Stimulated activated CD8-positive, alpha-beta memory T cell treated with anti-CD3 and anti-CD28 coated beads, Interleukin-7, amount 100 ng/mL, for 24 hours (primary cell): Measurements from ENCODE around the gene SNTA1.
"Not testable (repeated sequence)": the region's sequence is repeated elsewhere in the genome, so short reads cannot be mapped to it uniquely, and the experiment has no call there.

Experiments used
- DNase-seq: peaks from one replicate; pipeline ENCODE4 v3.0.0-alpha.2; 2020; ENCODE audit warnings: low read depth

The SNTA1 gene

DNA sequence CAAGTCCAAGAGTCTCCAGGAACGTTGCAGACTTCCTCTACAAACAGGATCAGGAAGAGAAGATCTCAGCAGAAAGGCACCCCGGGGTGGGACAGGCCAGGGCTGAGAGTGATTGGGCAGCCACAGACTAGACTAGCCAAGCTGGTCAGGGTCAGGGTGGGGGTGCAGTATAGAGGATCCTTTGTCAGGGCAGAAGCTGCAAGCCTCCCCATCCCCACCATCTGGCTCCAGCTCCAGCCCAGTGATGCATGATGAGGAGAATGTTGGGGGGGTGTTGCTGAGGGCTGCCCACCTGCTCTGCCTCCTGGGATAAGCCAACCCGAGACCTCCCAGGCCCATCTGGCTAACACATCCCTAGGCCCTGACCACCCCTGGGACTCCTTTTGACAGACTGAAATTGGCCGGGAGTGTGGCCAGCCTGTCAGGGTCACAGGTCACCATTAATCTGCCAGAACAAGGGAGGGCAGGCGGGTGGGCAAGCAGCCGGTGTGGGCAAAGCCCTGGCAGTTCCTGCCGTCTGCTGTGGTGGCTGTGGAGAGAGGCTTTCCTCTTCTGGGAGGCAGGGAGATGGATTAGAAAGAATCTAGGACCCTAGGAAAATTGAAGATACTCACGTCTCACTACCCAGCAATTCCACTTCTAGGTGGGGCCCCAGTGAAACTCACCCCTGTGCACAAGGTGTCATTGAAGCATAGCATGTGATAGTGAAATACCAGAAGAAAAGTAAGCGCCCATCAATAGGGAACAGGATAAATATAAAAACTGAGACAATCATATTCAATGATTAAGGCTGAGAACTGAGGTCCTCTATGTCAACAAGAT is 22.1 kb upstream of the SNTA1 start:
- no peak for DNase-seq

DNA sequence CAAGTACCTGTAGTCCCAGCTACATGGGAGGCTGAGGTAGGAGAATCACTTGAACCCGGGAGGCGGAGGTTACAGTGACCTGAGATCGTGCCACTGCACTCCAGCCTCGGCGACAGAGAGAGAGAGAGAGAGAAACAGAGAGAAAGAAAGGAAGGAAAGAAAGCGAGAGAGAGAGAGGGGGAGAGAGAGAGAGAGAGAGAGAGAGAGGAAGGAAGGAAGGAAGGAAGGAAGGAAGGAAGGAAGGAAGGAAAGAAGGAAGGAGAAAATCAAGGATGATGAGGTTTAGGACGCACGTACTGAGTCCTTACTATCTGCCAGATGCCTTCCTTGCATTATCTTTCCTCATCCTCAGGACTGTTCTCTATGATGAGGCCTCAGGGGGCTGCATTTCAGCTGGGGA is 21.2 kb upstream of the SNTA1 start:
- DNase-seq = not testable (repeated sequence)

DNA sequence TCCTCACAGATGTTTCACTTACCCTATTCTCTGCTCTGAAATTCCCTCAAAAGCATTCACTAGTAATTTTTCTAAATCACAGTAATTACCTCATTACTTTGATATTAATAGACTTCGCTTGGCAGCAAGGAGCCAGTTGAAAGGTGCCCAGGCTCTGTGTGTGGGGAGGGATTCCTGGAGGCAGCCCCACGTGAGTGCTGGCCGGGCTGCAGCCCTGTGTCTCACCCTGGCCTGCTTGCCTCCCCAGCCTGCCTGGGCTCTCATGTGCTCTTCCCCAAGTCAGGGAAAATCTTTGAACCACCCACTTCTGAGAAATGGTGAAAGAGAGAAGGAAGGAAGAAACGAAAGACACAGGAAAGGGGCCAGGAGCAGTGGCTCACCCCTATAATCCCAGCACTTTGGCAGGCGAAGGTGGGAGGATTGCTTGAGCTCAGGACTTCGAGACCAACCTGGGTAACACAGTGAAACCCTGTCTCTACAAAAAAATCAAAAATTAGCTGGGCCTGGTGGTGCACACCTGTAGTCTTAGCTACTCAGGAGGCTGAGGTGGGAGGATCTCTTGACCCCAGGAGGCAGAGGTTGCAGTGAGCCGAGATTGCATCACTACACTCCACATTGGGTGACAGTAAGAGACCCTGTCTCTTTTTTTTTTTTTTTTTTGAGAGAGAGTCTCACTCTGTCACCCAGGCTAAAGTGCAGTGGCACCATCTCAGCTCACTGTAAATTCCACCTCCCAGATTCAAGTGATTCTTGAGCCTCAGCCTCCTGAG is 20.0 kb upstream of the SNTA1 start:
- DNase-seq = no peak

DNA sequence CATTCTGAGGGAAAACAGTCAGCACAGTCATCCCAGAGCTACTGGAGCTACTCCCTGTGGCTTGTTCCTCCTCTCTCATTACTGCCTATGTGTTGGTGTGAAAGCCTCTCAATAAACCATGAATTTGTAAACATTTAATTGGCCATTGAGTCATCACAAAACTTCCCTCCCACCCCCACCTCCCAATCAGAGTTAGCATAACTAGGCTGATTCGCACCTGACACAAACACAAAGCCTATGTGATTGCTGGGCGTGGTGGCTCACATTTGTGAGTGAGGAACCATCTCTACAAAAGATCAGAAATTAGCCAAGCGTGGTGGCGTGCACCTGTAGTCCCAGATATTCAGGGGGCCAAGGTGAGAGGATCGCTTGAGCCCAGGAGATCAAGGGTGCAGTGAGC is 17.1 kb upstream of the SNTA1 start:
- DNase-seq = no peak

DNA sequence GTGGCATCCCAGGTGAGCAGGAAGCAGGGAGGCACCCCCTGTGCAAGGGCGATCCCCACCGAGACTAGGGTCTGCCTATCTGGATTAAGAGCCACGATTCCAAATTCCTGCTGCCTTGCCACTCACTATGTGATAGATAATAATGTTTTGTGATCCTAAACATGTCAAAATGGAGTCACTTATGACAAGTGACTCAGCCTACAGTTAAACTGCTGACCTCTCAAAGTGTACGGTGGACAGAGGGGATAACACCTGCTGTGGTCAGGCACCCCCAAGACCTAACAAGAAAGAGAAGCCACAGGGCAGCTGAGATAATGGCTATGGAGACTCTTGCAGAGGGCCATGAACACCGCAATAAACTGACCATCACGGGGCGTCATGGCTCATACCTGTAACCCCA is 16.0 kb upstream of the SNTA1 start:
- DNase-seq = no peak

DNA sequence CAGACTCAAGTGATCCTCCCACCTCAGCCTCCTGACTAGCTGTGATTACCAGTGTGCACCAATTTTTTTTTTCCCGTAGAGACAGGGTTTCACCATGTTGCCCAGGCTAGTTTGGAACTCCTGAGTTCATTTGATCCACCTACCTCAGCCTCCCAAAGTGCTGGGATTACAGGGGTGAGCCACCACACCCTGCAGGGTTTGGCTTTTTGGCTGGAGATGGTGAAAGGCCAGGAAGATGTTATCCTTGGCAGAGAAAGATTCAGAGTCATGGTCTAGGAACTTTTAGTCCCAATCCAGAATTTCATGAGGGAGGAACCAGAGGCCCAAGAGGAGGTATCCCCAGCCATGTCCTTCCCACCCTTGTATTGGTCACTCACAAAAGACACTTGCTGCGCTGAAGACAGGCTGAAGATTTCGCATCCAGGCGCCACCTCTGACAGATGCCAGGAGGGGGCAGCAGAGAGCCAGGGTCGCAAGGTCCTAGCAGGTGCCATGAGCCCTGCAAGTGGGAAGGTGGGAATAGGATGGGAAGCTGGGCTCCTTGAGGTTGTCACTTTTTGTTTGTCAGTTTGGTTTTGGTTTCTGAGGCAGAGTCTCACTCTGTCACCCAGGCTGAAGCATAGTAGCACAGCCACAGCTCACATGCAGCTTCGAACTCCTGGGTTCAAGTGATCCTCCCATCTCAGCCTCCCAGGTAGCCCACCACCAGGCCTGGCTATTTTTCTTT is 13.5 kb upstream of the SNTA1 start:
- peak; percentile 72 for DNase-seq

DNA sequence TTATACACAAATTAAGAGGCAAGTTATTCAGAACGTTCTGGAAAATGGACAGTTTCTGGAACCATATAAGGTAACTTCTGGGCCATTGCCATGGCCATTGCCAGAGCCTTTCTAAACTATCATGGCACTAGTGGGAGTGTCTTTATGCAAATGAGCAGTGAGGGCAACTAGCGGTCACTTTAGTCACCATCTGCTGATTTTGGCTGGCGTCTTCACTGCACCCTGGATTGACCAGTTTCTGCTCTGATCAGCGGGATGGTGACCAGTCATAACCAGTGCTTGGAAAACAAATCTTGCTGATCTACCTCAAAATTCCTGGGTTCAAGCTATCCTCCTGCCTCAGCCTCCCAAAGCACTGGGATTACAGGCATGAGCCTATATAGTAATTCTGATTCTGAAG is 7.3 kb upstream of the SNTA1 start:
- no peak for DNase-seq

DNA sequence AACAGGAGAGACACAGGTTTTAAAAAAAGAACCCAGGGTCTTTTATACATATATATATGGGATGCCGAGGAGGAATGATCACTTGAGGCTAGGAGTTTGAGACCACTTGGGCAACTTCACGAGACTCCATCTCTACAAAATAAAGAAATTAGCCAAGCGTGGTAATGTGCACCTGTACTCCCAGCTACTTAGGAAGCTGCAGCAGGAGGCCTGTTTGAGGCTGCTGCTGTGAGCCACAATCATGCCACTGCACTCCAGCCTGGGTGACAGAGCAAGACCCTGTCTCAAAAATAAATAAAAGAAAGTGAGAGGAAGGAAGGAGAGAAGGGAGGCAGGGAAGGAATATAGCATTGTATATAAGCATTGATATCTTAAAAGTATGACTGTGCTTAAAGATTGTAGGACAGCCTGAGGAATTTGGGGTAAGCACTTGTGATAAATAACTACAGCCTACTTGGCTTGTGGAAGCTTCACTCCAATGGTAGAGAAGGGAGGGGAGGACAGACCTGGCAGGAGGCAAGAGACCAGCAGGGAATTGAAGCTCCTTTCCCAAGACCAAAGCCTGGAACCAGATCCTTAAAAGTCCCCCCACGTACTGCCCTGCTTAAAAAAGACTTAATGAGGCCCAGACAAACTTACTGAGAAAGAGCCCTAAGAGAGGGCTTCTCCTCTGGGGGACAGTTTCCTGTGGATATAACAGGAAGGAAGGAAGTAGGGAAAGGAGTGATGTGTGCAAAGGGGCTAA is 2.5 kb upstream of the SNTA1 start:
- no peak for DNase-seq

DNA sequence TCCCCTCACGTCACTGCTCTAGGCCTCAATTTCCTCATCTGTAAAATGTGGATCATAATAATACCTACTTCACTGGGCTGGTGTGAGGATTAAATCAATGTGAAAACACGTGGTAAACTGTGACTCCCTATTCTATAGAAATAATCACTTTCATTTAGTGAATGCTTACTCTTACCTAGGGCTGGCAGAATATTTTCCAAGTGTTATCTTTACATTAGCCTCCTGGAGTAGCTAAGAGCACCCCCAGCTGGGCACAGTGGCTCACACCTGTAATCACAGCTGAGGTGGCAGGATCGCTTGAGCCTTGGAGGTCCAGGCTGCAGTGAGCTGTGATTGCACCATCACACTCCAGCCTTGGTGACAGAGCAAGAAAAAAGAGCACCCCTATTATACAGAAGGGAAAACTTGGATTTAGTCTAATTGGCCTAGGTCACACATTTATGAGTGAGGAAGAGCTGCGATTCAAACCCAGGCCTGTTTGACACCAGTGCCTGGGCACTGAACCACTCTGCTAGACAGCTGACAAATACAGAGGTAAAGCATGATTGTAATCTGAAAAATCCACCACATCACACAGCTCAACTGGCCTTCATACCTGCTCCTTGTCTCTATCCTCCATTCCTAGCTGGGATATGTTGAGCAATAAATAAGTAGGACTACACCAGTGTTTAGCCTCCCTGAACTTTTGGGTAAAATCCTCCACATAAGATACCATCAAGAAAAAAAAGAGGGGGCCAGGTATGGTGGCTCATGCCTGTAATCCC is 1.4 kb upstream of the SNTA1 start:
- no peak for DNase-seq

DNA sequence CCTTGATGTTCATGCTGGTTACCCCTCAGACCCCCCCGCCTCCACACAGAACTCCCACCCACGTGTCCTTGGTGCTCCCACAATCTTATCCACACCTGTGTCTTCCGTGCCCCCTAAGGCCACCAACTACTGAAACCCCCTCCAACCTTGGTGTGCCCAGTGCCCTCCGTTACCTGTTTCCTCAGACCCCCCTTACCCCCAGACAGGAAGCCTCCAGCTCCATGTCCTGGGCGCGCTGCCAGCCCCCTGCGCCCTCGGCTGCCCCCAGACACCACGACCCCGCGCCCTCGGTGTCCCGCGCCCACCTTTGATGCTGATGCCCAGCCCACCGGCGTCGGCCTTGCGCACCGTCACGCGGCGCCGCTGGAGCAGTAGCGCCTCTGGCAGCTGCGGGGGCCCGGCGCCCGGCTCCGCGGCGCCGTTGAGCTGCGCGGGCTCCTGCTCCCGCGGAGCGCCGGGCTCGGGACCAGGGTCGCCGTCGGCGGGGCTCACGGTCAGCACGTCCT is 504 bp downstream of the SNTA1 start:
- no peak for DNase-seq

DNA sequence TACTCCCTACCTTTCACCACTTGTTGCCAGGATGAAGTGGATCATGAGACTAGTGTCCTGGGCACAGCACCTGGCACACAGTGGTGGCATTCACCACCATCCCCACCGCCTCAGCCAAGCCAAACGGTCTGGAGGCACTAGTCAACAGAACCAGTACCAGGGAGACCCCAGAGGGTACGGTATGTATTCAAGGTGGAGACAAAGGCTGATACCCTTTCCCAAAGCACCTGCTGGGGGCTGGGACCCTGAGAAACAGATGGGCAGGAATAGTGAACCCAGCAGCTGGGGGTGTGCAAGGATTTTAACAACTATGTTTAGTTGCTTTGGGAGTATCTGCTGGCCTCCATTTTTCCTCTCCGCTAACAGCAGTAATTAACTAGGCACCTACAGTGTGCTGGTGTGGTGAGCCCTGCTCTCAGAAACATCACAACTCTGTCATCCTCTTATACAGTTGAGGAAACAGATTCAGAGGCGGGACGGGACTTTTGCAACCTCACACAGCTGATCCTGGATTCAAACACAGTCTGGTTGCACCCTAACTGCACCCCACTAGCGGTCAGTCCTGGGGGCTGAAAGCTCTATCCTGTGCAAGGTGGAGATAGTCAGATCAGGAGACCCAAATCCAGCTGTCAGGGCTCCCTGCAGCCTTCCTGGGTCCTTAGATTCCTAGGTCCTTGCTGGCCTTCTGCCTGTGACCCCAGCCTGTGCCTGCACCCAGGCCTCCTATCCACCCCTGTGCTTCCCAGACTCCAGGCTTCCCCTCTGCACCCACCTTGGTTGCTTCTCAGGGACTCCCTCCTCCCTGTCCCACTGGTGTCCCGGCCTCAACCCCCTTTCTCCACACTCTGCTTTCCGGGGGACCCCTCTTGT is 1.2 kb downstream of the SNTA1 start:
- no peak for DNase-seq

DNA sequence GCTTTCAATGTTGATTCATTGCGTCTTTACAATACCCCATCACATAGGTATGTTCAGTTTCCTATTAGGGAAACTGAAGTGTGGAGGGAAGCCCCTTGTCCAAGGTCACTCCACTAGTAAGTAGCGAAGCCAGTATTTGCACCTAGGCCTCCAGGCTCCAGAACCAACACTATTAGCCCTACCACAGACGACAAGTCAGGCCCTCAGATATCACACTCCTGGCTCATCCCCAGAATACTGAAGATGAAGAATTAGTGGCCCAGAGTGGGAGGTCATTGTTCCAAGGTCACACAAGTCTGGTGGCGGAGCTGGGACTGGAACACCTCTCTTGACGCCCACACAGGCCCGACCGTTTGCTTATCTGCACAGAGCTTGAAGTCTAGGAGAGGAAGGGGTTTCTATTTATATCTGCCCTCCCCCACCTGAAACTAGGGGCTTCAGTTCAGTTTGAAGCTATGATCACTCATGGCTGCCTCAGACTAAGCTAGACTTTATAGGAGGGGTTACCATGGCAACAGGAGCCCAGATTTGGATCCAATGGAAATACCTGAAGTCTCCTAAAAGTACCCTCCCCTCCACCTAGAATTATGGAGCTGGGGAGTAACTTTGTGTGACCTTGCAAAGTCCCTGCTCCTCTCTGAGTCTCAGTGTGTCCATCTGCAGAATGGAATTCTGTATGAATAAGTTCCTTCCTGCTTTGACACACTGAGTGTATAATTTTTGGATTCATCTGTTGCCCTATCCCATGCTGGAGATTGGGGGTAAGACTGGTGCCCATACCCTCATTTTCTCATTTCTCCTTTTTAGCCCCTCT is 2.2 kb downstream of the SNTA1 start:
- no peak for DNase-seq

DNA sequence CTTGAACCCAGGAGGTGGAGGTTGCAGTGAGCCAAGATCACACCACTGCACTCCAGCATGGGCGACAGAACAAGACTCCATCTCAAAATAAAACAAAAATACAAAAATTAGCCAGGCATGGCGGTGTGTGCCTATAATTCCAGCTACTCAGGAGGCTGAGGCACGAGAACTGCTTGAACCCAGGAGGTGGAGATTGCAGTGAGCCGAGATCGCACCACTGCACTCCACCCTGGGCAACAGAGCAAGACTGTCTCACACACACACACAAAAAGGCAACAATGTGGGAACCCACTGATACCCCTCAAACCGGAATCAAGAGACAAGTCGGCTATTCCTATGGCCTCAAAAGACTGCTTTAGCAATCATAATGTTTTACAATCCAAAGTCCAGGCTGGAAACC is 3.0 kb downstream of the SNTA1 start:
- DNase-seq = not testable (repeated sequence)

DNA sequence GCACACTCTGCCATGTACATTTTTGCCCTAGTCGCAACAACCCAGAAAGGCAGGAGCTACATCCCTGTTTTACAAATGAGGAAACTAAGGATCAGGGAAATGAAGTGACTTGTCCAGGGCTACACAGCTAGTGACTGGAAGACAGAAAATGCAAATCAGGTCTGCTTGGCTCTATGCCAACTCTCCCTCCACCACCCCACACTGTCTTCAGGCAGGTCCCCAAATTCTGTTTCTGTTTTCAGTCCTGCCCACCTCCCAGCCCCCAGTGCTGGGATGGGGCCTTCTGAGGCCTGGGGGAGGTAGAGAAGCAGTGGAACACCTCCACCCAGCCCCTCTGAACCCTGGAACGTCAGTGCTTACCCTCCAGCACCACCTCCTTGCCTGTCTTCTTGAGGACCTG is 5.1 kb downstream of the SNTA1 start:
- no peak for DNase-seq

DNA sequence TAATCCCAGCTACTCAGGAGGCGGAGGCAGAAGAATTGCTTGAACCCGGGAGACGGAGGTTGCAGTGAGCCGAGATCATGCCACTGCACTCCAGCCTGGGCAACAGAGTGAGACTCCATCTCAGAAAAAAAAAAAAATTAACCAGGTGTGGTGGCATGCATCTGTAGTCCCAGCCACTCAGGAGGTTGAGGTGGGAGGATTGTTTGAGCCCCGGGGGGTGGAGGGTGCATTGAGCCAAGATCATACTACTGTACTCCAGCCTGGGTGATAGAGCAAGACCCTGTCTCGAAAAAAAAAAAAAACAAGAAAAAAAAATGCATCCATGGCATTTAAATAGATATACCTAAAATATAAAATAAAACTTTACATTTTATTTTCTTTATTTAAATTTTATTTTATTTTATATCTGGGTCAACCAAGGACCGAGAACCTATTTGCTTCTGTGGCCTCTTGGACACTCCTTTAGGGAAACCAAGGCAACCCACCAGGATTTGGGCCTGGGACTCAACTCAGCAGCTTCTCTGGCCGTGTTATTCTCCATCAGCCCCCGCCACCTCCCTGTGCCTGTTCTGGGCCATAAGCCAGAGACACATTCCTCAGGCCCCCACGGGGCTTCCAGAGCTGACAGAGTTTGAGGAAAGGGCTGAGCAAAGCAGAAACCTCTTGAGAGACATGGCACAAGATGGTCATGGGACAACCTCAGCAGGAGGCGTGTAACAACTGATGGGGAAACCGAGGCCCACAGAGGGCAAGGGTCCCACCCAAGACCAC is 6.2 kb downstream of the SNTA1 start:
- DNase-seq = no peak

DNA sequence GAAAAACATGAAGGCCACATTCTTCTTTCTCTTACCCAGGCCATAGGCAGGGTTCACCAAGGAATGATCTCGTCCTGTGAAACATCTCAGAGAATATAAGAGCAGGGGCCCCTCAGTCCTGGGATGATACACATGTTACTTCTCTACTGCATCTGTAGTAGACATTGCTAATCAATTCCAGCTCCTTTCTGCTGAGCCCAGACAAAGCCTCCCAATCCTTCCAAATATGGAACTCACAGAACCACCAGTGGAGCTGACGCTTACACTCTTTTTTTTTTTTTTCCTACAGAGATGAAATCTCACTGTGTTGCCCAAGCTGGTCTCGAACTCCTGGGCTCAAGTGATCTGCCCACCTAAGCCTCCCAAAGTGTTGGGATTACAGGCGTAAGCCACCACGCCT is 9.1 kb downstream of the SNTA1 start:
- no peak for DNase-seq

DNA sequence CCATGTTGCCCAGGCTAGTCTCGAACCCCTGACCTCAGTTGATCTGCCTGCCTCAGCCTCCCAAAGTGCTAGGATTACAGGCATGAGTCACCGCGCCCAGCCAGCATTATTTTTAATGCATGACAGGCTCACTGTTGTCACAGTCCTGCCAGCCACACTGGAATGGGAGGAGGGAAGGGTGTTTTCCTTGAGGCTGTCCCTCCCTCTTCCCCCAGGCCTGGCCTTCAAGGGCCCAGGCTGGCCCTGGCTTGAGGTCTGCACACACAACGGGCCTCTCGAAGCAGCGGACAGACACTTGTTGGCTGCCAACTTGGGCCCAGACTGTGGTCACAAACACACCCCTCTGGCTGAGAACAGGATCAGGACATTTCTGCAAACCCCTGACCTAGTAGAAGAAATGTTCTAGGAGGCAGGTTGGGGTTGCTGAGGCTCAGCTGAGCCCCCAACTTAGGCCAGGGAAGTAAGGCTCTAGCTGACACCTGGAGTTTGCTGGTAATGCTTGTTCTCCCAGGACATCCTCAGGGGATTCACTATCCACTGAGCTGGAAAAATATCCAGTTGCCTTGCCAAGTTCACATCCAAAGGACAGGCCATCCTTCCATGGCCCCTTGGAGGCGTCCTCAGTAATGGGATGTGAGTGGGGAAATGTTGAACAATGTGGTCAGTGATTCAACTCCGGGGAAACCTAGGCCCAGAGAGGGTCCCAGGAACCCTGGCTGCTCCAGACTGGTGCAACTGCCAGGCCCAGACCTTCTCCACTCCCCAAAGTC is 9.9 kb downstream of the SNTA1 start:
- no peak for DNase-seq
